Naive thymus-derived CD4-positive, alpha-beta T cell (primary cell): ENCODE data around the gene ZNF558. TPM values are rescaled to one million over a fixed set of nuclear protein-coding genes. Genes with fewer than 3 reads are reported as not detected.

Experiments
- ATAC-seq: fragments of 150-1000 bp; cut with Tn5 transposase; 2 replicates; pipeline ENCODE4 v1.10.0; 2021; ENCODE audit warnings: mild to moderate bottlenecking, moderate library complexity
- CTCF ChIA-PET: fragments of 350-600 bp; sonication (Branson Sonifier 250); formaldehyde crosslinking; loops from one replicate; lab custom pipeline; 2021; ENCODE audit warnings: antibody characterized with exemption; lab: Charles Lee
- POLR2A ChIA-PET: fragments of 350-600 bp; sonication (Branson Sonifier 250); formaldehyde crosslinking; loops from one replicate; lab custom pipeline; 2021; ENCODE audit warnings: antibody characterized with exemption, inconsistent platforms; lab: Charles Lee
- DNase-seq, 9 donors: peaks; one replicate each; pipeline versions ENCODE4 v3.0.0 to v3.0.0-alpha.2; 2020 to 2022; ENCODE audit warnings: mixed read lengths in 1 of 9
- H3K27ac ChIP-seq: one replicate; pipeline ENCODE4 v1.7.0; 2013; ENCODE audit warnings: mild to moderate bottlenecking, low read depth, low read length, moderate library complexity
- H3K27me3 ChIP-seq, 2 donors: one replicate each; pipeline ENCODE4 v1.7.0; 2013; ENCODE audit warnings: low read length in 2 of 2, mild to moderate bottlenecking in 2 of 2, moderate library complexity in 2 of 2; ENCODE audit not compliant: control insufficient read depth in 2 of 2, insufficient read depth in 2 of 2
- H3K36me3 ChIP-seq, 3 experiments: 1 replicate in 2 of 3; 2 replicates in 1 of 3; pipeline ENCODE4 v1.7.0; 2013; ENCODE audit warnings: low read length in 3 of 3, mild to moderate bottlenecking in 3 of 3, moderate library complexity in 1 of 3; ENCODE audit not compliant: insufficient read depth in 3 of 3, control insufficient read depth in 2 of 3
- H3K4me1 ChIP-seq, 2 donors: one replicate each; pipeline ENCODE4 v1.7.0; 2013; ENCODE audit warnings: low read length in 2 of 2, mild to moderate bottlenecking in 2 of 2, moderate library complexity in 1 of 2; ENCODE audit not compliant: control insufficient read depth in 2 of 2, insufficient read depth in 2 of 2
- H3K4me3 ChIP-seq: 2 replicates; pipeline ENCODE4 v1.7.0; 2013; ENCODE audit warnings: mild to moderate bottlenecking, low read length
- H3K9me3 ChIP-seq, 3 experiments: 1 replicate in 2 of 3; 2 replicates in 1 of 3; pipeline ENCODE4 v1.7.0; 2013; ENCODE audit warnings: low read length in 3 of 3; ENCODE audit not compliant: control insufficient read depth in 2 of 3
- H3K27ac Mint-ChIP-seq, 9 donors: one replicate each; pipeline ENCODE4 v1.8.0; 2020 to 2022; ENCODE audit warnings: mixed read lengths in 9 of 9, mild to moderate bottlenecking in 8 of 9, moderate library complexity in 5 of 9, inconsistent platforms in 2 of 9
- H3K27me3 Mint-ChIP-seq, 5 donors: one replicate each; pipeline ENCODE4 v1.8.0; 2021 to 2022; ENCODE audit warnings: mixed read lengths in 5 of 5, mild to moderate bottlenecking in 1 of 5
- H3K36me3 Mint-ChIP-seq, 5 donors: one replicate each; pipeline ENCODE4 v1.8.0; 2020 to 2022; ENCODE audit warnings: mixed read lengths in 5 of 5, mild to moderate bottlenecking in 3 of 5, inconsistent platforms in 1 of 5
- H3K4me1 Mint-ChIP-seq, 7 donors: one replicate each; pipeline ENCODE4 v1.8.0; 2020 to 2022; ENCODE audit warnings: mixed read lengths in 7 of 7, mild to moderate bottlenecking in 3 of 7, inconsistent platforms in 1 of 7
- H3K4me3 Mint-ChIP-seq, 10 donors: one replicate each; pipeline ENCODE4 v1.8.0; 2020 to 2022; ENCODE audit warnings: mild to moderate bottlenecking in 10 of 10, mixed read lengths in 10 of 10, moderate library complexity in 6 of 10, inconsistent platforms in 2 of 10
- H3K9me3 Mint-ChIP-seq, 11 donors: one replicate each; pipeline ENCODE4 v1.8.0; 2020 to 2022; ENCODE audit warnings: mixed read lengths in 11 of 11, mild to moderate bottlenecking in 4 of 11, inconsistent platforms in 1 of 11, moderate library complexity in 1 of 11
- intact Hi-C, 2 donors: fragments of 100-400 bp; cut with micrococcal nuclease; formaldehyde crosslinking; loops; one replicate each; pipeline ENCODE4 v1.15.1; 2023
- polyA plus RNA-seq, 2 donors: library from polyadenylated mRNA; unstranded; fragments of 300-500 nt; fragmentation: Illumina TruSeq; gene quantifications; one replicate each; pipeline ENCODE4 v1.2.3, GENCODE V29; 2021
- total RNA-seq, 6 experiments: library from RNA in 5 of 6; stranded (reverse) in 5 of 6; gene quantifications; 1 replicate in 5 of 6; 2 replicates in 1 of 6; pipeline ENCODE4 v1.2.3 and lab custom pipeline; 2021 to 2026

Gene ZNF558
- 10 to 100 TPM; 18.7 to 44.9 (median 26.3) TPM for total RNA-seq
- 10 to 100 TPM in 1 of 2 donors, 1 to 10 TPM in 1; 8.7 to 14.9 TPM for polyA plus RNA-seq
- 54.0 reads per million, percentile 73 among the genes with 10 or more reads in this experiment for total RNA-seq (lab: John Stamatoyannopoulos, UW)

DNA sequence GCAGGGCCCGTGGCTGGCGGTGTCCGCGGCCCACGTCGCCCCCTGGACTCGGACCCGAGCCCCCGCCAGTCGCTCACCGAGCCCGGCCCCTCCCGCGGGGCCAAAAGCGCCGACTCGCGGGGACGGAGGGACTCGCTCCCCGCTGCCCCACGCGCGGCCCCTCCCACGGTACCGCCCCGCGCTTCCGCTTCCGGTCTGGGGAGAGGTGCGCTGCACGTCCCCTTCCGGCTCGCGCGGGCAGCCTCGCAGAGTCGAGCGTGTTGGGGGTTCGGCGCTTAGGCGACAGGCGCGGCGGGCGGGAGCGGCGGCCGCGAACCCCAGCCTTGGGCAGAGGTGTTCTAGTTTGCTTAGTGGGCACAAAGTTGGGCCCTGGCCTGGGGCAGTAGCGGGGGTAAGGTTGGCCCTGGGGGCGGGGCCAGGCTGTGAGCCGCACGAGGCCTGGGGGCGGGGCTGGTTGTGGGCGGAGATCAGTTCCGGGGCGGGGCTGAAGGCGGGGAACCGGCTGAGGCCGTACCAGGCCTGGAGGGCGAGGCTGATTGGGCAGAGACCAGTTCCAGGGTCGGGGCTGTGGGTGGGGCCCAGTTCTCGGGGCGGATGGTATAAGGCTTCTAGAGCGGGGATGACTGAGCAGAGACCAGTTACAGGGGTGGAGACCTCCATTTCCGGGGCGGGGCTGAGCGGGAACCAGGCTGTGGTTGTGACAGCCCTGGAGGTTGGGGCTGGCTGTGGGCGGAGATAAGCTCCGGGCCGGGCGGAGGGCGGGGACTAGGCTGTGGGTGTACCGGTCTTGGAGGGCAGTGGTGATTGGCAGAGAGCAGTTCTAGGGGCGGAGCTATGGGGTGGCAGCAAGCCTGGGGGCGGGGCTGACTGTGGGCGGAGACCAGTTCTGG is at the start of gene ZNF558, which contains the start of gene MBD3L1:
ZNF558 (minus strand) TSS at position 173 of the 890 bp plus-strand sequence. CDS start 9,645 bp downstream, outside the sequence.
MBD3L1 (plus strand) TSS at position 246 of the 890 bp plus-strand sequence. CDS start 10,302 bp downstream, outside the sequence.
- ChIA-PET POLR2A (no interaction called here), CTCF (interaction anchor here (0.6 kb wide), 1 partner anchor 9 kb away, joined by 4 read pairs; no protein-coding TSS in a partner anchor)
- H3K27me3 ChIP-seq: no peaks in the 10 kb centered on the region
- H3K4me1 ChIP-seq: peaks cover 9 to 11% of the 10 kb centered on the region in 2 donors
- peak within 1 kb of the TSS; percentile 79 for H3K4me3 ChIP-seq
- H3K27ac ChIP-seq: peak within 1 kb of the TSS; percentile 93
- DNase-seq (peak; percentile 99 to 100 (median 99)), ATAC-seq (peak; percentile 92)
- peaks cover 5 to 21% (median 13%) of the 10 kb centered on the region in 5 donors for H3K36me3 Mint-ChIP-seq
- H3K4me1 Mint-ChIP-seq: peaks cover 6 to 38% (median 24%) of the 10 kb centered on the region in 7 donors
- peak within 1 kb of the TSS; percentile 93 to 99 (median 96) for H3K27ac Mint-ChIP-seq
- H3K9me3 Mint-ChIP-seq: peaks cover 0 to 17% (median 1%) of the 10 kb centered on the region in 11 donors
- peaks cover 0 to 16% (median 0%) of the 10 kb centered on the region in 5 donors for H3K27me3 Mint-ChIP-seq
- intact Hi-C loops: loop anchor here (1.0 to 10.0 kb wide), 13 partner anchors 138 to 987 kb away; partner anchors contain the start of genes FBXL12 (in 2 of the 2), ACTL9 (in 1 of the 2), RAB11B (in 1 of the 2) and ZNF266 (in 1 of the 2)
- no peaks in the 10 kb centered on the region for H3K9me3 ChIP-seq
- H3K4me3 Mint-ChIP-seq: peak within 1 kb of the TSS; percentile 86 to 98 (median 90)
- H3K36me3 ChIP-seq: no peaks in the 10 kb centered on the region

DNA sequence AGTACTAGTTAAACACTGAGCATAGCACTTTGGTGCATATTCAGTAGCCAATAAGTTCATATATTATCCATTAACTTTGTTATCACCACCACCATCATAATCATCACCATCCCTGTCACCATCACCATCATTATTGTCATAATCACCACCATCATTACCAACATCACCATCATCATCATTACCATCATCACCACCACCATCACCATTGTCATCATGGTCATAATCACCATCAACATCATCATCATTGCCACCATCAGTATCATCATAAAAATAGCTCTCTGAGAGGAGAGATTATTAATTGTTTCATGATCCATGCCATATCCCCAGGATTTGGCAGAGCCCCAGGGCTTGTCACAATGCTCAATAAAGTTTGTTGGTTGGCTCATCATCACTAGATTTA is 49.4 kb upstream of the ZNF558 start:
- Mint-ChIP-seq H3K27ac (no peak overlapping the region), H3K9me3 (peaks cover 4 to 38% (median 16%) of the 10 kb centered on the region in 11 donors), H3K36me3 (peaks cover 0 to 14% (median 3%) of the 10 kb centered on the region in 5 donors), H3K4me3 (no peak overlapping the region), H3K4me1 (peaks cover 0 to 2% (median 0%) of the 10 kb centered on the region in 7 donors), H3K27me3 (peaks cover 0 to 26% (median 22%) of the 10 kb centered on the region in 5 donors)
- Histone ChIP-seq H3K27ac (no peak overlapping the region), H3K36me3 (no peaks in the 10 kb centered on the region), H3K4me1 (no peaks in the 10 kb centered on the region), H3K27me3 (no peaks in the 10 kb centered on the region), H3K4me3 (no peak overlapping the region), H3K9me3 (no peaks in the 10 kb centered on the region)
- ATAC-seq (no peak), DNase-seq (no peak)
- ChIA-PET CTCF (no interaction called here), POLR2A (no interaction called here)
- intact Hi-C loops: no loop called here

DNA sequence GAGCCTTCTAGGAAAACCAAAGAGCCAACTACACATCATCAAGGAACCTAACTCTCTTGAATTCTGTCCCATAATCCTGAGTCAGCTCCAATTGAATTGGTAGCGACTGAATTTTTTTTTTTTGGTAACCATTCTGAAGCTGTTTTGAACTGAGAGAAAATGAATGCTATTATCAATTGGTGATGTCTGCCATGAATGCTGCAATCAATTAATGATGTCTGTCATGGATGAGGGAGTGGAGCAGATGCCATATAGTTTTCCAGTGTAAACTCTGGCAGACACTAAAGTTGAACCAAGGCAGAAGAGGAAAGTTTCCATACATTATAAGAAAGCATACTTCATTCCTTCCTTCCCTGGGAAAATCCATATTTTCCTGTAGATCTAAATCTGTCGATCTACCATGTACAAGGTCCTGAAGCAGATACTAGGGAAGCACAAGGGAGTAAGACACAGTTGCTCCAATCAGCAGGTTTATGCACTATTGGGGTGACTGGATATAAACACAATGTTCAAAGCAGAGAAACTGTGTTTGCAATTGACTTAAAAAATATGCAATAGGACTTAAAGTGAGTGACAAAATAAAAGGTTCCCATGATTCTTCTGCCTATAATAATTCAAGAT is 48.9 kb upstream of the ZNF558 start:
- H3K27me3 ChIP-seq: no peaks in the 10 kb centered on the region
- CTCF ChIA-PET: no interaction called here

DNA sequence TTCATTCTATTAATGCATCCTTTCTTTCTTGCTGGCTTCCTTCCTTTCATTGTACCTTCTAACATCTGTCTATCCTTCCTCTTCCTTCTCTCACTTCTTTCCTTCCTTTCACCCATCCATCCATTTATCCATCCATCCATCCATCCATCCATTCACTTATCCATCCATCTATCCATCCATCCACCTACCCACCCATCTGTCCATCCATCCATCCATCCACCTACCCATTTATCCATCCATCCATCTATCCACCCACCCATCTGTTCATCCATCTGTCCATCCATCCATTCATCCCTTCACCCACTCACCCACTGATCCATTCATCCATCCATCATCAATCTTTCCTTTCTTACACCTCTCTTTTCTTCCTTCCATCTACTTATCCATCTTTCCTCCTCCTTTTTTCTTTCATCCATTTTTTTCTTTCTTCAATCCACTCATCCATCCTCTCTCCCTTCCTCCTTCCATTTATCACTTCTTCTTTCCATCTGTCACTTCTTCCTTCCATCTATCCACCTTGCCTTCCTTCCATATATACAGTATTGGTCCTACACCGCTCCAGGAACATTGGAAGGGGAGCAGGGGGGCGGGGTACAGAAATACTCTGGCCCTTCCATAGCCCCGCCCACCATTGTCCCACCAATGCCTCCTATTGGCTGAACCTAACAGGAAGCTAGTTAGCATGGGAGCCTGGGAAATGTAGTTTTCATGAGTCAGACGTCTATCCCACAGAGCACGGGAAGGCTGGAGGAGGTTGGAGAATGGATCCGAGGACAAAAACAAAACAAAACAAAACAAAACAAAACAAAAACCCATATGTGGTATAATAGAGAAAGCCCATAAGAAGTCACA is 46.0 kb upstream of the ZNF558 start:
- no peaks in the 10 kb centered on the region for H3K9me3 ChIP-seq
- peaks cover 0 to under 1% of the 10 kb centered on the region in 2 donors for H3K27me3 ChIP-seq
- no peak overlapping the region for H3K4me3 ChIP-seq
- H3K27ac ChIP-seq: no peak overlapping the region
- intact Hi-C loops: no loop called here
- Mint-ChIP-seq H3K9me3 (peaks cover 4 to 41% (median 15%) of the 10 kb centered on the region in 11 donors), H3K27me3 (peaks cover 0 to 39% (median 31%) of the 10 kb centered on the region in 5 donors), H3K4me3 (no peak overlapping the region), H3K27ac (no peak overlapping the region), H3K36me3 (peaks cover 0 to 16% (median 6%) of the 10 kb centered on the region in 5 donors), H3K4me1 (peaks cover 0 to 2% (median 0%) of the 10 kb centered on the region in 7 donors)
- ChIA-PET POLR2A (no interaction called here), CTCF (no interaction called here)
- ATAC-seq (no peak), DNase-seq (no peak)
- no peaks in the 10 kb centered on the region for H3K4me1 ChIP-seq
- no peaks in the 10 kb centered on the region for H3K36me3 ChIP-seq

More for the DNA sequence above, 48.9 kb upstream of the ZNF558 start:
- no peak for DNase-seq
- Mint-ChIP-seq H3K27me3 (peaks cover 0 to 26% (median 22%) of the 10 kb centered on the region in 5 donors), H3K36me3 (peaks cover 0 to 14% (median 3%) of the 10 kb centered on the region in 5 donors), H3K27ac (no peak overlapping the region), H3K4me3 (no peak overlapping the region), H3K4me1 (peaks cover 0 to 2% (median 0%) of the 10 kb centered on the region in 7 donors), H3K9me3 (peaks cover 4 to 38% (median 16%) of the 10 kb centered on the region in 11 donors)
- no peaks in the 10 kb centered on the region for H3K36me3 ChIP-seq
- H3K27ac ChIP-seq: no peak overlapping the region
- no peak overlapping the region for H3K4me3 ChIP-seq
- ATAC-seq: no peak
- H3K9me3 ChIP-seq: no peaks in the 10 kb centered on the region
- intact Hi-C loops: no loop called here
- H3K4me1 ChIP-seq: no peaks in the 10 kb centered on the region
- POLR2A ChIA-PET: no interaction called here

DNA sequence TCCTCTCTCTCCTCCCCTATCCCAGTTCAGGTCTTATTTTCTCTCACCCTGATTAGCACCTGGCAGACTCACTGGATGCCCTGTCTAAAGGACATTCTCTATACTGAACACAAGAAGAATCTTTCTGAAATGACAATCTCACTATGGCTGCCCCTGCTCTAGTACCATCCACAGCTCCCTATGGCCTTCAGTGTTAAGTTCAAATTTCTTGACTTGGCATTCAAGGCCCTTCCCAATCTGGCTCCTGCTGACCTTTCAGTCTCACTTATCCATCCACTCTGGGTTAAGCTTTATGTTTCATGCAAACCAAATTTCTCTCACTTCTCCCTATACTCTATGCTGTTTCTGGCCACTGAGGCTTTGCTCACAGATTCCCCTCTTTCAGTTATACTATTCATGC is 34.2 kb upstream of the ZNF558 start:
- no peak for DNase-seq
- Mint-ChIP-seq H3K4me1 (no peaks in the 10 kb centered on the region), H3K36me3 (no peaks in the 10 kb centered on the region), H3K4me3 (no peak overlapping the region), H3K9me3 (peaks cover 0 to 9% (median 0%) of the 10 kb centered on the region in 11 donors), H3K27me3 (peaks cover 0 to 19% (median 15%) of the 10 kb centered on the region in 5 donors), H3K27ac (no peak overlapping the region)
- no peaks in the 10 kb centered on the region for H3K4me1 ChIP-seq
- H3K27me3 ChIP-seq: no peaks in the 10 kb centered on the region
- H3K4me3 ChIP-seq: no peak overlapping the region
- no peaks in the 10 kb centered on the region for H3K9me3 ChIP-seq
- H3K27ac ChIP-seq: no peak overlapping the region
- ATAC-seq: no peak
- ChIA-PET POLR2A (no interaction called here), CTCF (no interaction called here)
- intact Hi-C loops: no loop called here
- no peaks in the 10 kb centered on the region for H3K36me3 ChIP-seq

DNA sequence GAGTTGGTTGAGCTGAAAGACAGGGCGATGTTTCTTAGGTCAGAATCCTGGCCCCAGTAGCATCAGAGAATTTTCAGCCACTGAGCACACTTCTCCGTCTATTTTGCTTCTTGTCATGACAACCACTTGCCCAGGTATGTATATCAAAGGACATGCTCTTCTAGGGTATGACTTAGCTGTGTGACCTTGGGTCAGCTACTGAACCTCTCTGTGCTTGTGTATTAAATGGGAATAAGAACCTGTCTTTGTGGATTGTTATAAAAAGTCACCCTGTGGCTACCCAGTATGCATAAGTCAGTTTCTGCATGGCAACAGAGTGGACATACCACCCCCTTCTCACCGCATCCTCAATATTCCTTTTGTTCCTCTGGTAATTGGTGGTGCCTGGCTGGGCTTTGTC is 26.2 kb upstream of the ZNF558 start:
- POLR2A ChIA-PET: no interaction called here
- ATAC-seq (no peak), DNase-seq (no peak)
- Mint-ChIP-seq H3K4me1 (no peaks in the 10 kb centered on the region), H3K4me3 (no peak overlapping the region), H3K27ac (no peak overlapping the region), H3K9me3 (peaks cover 0 to 7% (median 0%) of the 10 kb centered on the region in 11 donors), H3K36me3 (no peaks in the 10 kb centered on the region), H3K27me3 (peaks cover 0 to 41% (median 40%) of the 10 kb centered on the region in 5 donors)
- Histone ChIP-seq H3K27me3 (no peaks in the 10 kb centered on the region), H3K9me3 (no peaks in the 10 kb centered on the region), H3K4me3 (no peak overlapping the region), H3K36me3 (no peaks in the 10 kb centered on the region), H3K4me1 (no peaks in the 10 kb centered on the region), H3K27ac (no peak overlapping the region)
- intact Hi-C loops: no loop called here
- CTCF ChIA-PET: no interaction called here
